Measurements from ENCODE around the gene CLSTN3. TPM values are rescaled to one million over a fixed set of nuclear protein-coding genes. Genes with fewer than 3 reads are reported as not detected.

CLSTN3 gene
- total and polyA plus RNA-seq, 7 experiments from 2014 or later, result 1.1 to 76.3 (median 25.5) TPM

GRCh38 chr12:7130701-7131501, 730 bp downstream of the CLSTN3 start:
- Histone ChIP-seq H3K4me1 (ENCODE audit: control insufficient read depth in 2 of 2, insufficient read depth in 2 of 2, low read length in 2 of 2) (peaks cover 18% of the 10 kb centered on the region in 2 donors), H3K9me3 (ENCODE audit: control insufficient read depth in 2 of 3, low read length in 3 of 3) (no peaks in the 10 kb centered on the region), H3K27ac (ENCODE audit: low read depth, low read length) (peak overlapping the region; percentile 73), H3K36me3 (ENCODE audit: control insufficient read depth in 2 of 3, insufficient read depth in 3 of 3, low read length in 3 of 3) (peaks cover 0 to 18% (median 0%) of the 10 kb centered on the region in 3 experiments), H3K27me3 (ENCODE audit: control insufficient read depth in 2 of 2, insufficient read depth in 2 of 2, low read length in 2 of 2) (no peaks in the 10 kb centered on the region), H3K4me3 (ENCODE audit: low read length) (peak overlapping the region; percentile 88)
- Mint-ChIP-seq H3K4me1 (peaks cover 29 to 41% (median 34%) of the 10 kb centered on the region in 7 donors), H3K27ac (peak overlapping the region; percentile 73 to 95 (median 92)), H3K36me3 (peaks cover 0 to 24% (median 6%) of the 10 kb centered on the region in 5 donors), H3K9me3 (peaks cover 0 to 4% (median 0%) of the 10 kb centered on the region in 11 donors), H3K27me3 (no peaks in the 10 kb centered on the region), H3K4me3 (peak overlapping the region; percentile 94 to 100 (median 96))
- ChIA-PET CTCF (interaction anchor here (0.8 to 1.2 kb wide), 2 partner anchors 10 kb away, joined by 3 to 4 read pairs; no protein-coding TSS in a partner anchor), POLR2A (interaction anchor here (0.6 kb wide), 1 partner anchor 18 kb away, joined by 3 read pairs; no protein-coding TSS in a partner anchor)
- intact Hi-C loops (cut with micrococcal nuclease), result loop anchor here (1.0 to 5.0 kb wide), 7 partner anchors 21 to 511 kb away; partner anchors contain the start of genes C1RL (in 1 of the 2), EMG1 (in 1 of the 2), LPCAT3 (in 1 of the 2) and PEX5 (in 1 of the 2)
- peak in 7 of 9 donors; percentile 17 to 67 (median 21) for DNase-seq
- ATAC-seq, result peak; percentile 14

GRCh38 chr12:7131502-7131866, 1.3 kb downstream of the CLSTN3 start:
- Histone ChIP-seq H3K27ac (ENCODE audit: low read depth, low read length) (peak overlapping the region; percentile 73), H3K4me1 (ENCODE audit: control insufficient read depth in 2 of 2, insufficient read depth in 2 of 2, low read length in 2 of 2) (peaks cover 18% of the 10 kb centered on the region in 2 donors), H3K9me3 (ENCODE audit: control insufficient read depth in 2 of 3, low read length in 3 of 3) (no peaks in the 10 kb centered on the region), H3K4me3 (ENCODE audit: low read length) (peak overlapping the region; percentile 88), H3K36me3 (ENCODE audit: control insufficient read depth in 2 of 3, insufficient read depth in 3 of 3, low read length in 3 of 3) (peaks cover 0 to 24% (median 0%) of the 10 kb centered on the region in 3 experiments), H3K27me3 (ENCODE audit: control insufficient read depth in 2 of 2, insufficient read depth in 2 of 2, low read length in 2 of 2) (no peaks in the 10 kb centered on the region)
- peak overlapping the region; percentile 94 to 100 (median 96) for H3K4me3 Mint-ChIP-seq
- no peaks in the 10 kb centered on the region for H3K27me3 Mint-ChIP-seq
- peak overlapping the region; percentile 72 to 95 (median 91) for H3K27ac Mint-ChIP-seq
- ATAC-seq (no peak), DNase-seq (no peak)
- H3K36me3 Mint-ChIP-seq, result peaks cover 0 to 25% (median 6%) of the 10 kb centered on the region in 5 donors
- CTCF ChIA-PET, result interaction anchor here (0.8 kb wide), 1 partner anchor 10 kb away, joined by 3 read pairs; no protein-coding TSS in a partner anchor
- intact Hi-C loops (cut with micrococcal nuclease), result loop anchor here (2.0 to 5.0 kb wide), 2 partner anchors 23 to 511 kb away; partner anchors contain the start of gene C1RL (in 1 of the 2)
- H3K4me1 Mint-ChIP-seq, result peaks cover 29 to 41% (median 34%) of the 10 kb centered on the region in 7 donors
- H3K9me3 Mint-ChIP-seq, result peaks cover 0 to 4% (median 0%) of the 10 kb centered on the region in 11 donors
- POLR2A ChIA-PET, result no interaction called here

DNA sequence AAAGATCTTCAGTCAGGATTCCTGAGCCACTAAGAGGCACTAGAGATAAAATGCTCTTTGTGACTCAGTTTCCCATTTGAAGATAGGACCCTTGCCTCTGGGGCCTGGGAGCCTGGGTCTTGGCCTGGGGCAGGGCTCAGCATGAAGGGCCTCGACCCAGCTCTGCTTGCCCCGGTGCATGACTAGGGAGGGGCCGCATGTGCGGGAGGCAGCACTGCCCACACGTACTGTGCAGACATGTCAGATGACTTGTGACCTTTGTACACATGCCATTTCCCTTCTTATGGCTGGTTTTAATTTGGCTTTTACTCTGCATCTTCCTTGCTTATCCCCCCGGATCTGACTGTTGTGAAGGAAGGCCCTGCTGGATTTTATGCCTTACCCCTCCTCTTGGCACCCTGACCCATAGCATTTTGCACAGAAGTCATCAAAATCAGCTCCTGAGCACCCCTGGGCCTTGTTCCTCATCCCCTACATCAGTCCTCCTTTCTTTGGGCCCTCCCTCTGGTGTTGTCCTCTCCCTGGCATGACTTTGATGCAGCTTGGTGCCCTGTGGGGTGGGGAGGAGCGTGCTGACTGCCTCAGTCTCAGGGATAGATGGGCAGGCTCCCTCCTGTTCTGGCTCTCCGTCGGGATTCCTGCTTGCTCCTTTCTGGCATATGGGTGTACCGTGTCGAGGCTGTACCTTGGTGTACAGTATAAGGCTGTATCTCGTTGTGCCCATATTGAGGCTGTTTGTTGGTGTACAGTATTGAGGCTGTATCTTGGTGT, 4.4 kb downstream of the CLSTN3 start:
- ChIA-PET POLR2A (no interaction called here), CTCF (interaction anchor here (1.0 kb wide), 1 partner anchor 10 kb away, joined by 3 read pairs; no protein-coding TSS in a partner anchor)
- no peaks in the 10 kb centered on the region for H3K27me3 ChIP-seq (ENCODE audit: control insufficient read depth in 2 of 2, insufficient read depth in 2 of 2, low read length in 2 of 2)
- Mint-ChIP-seq H3K4me3 (no peak overlapping the region), H3K36me3 (peaks cover 8 to 45% (median 17%) of the 10 kb centered on the region in 5 donors), H3K27me3 (no peaks in the 10 kb centered on the region), H3K4me1 (peaks cover 20 to 30% (median 23%) of the 10 kb centered on the region in 7 donors), H3K27ac (peak overlapping the region in 3 of 9 donors; percentile 23 to 68 (median 34)), H3K9me3 (peaks cover 0 to 3% (median 0%) of the 10 kb centered on the region in 11 donors)
- peaks cover 0 to 42% (median 0%) of the 10 kb centered on the region in 3 experiments for H3K36me3 ChIP-seq (ENCODE audit: control insufficient read depth in 2 of 3, insufficient read depth in 3 of 3, low read length in 3 of 3)
- no peaks in the 10 kb centered on the region for H3K9me3 ChIP-seq (ENCODE audit: control insufficient read depth in 2 of 3, low read length in 3 of 3)
- intact Hi-C loops (cut with micrococcal nuclease), result loop anchor here in 1 of 2 donors (5.0 kb wide), 1 partner anchor 508 kb away; no protein-coding TSS in a partner anchor
- peaks cover 10 to 13% of the 10 kb centered on the region in 2 donors for H3K4me1 ChIP-seq (ENCODE audit: control insufficient read depth in 2 of 2, insufficient read depth in 2 of 2, low read length in 2 of 2)
- DNase-seq (no peak), ATAC-seq (no peak)
- H3K4me3 ChIP-seq (ENCODE audit: low read length), result no peak overlapping the region
- H3K27ac ChIP-seq (ENCODE audit: low read depth, low read length), result no peak overlapping the region

- Mint-ChIP-seq H3K27me3 (no peaks in the 10 kb centered on the region), H3K4me3 (no peak overlapping the region), H3K36me3 (peaks cover 8 to 52% (median 23%) of the 10 kb centered on the region in 5 donors), H3K9me3 (peaks cover 0 to 1% (median 0%) of the 10 kb centered on the region in 11 donors), H3K4me1 (peaks cover 14 to 24% (median 17%) of the 10 kb centered on the region in 7 donors), H3K27ac (no peak overlapping the region)
- Histone ChIP-seq H3K27me3 (ENCODE audit: control insufficient read depth in 2 of 2, insufficient read depth in 2 of 2, low read length in 2 of 2) (no peaks in the 10 kb centered on the region), H3K4me3 (ENCODE audit: low read length) (no peak overlapping the region), H3K9me3 (ENCODE audit: control insufficient read depth in 2 of 3, low read length in 3 of 3) (no peaks in the 10 kb centered on the region), H3K4me1 (ENCODE audit: control insufficient read depth in 2 of 2, insufficient read depth in 2 of 2, low read length in 2 of 2) (peaks cover 7 to 9% of the 10 kb centered on the region in 2 donors), H3K27ac (ENCODE audit: low read depth, low read length) (no peak overlapping the region), H3K36me3 (ENCODE audit: control insufficient read depth in 2 of 3, insufficient read depth in 3 of 3, low read length in 3 of 3) (peaks cover 0 to 36% (median 0%) of the 10 kb centered on the region in 3 experiments)
- CTCF ChIA-PET, result interaction anchor here (0.5 kb wide), 1 partner anchor 115 kb away, joined by 3 read pairs; no protein-coding TSS in a partner anchor
- POLR2A ChIA-PET, result no interaction called here
- ATAC-seq (no peak), DNase-seq (no peak)
- intact Hi-C loops (cut with micrococcal nuclease), result no loop called here
Measured at GRCh38 chr12:7136071-7136470, 5.9 kb downstream of the CLSTN3 start.

DNA sequence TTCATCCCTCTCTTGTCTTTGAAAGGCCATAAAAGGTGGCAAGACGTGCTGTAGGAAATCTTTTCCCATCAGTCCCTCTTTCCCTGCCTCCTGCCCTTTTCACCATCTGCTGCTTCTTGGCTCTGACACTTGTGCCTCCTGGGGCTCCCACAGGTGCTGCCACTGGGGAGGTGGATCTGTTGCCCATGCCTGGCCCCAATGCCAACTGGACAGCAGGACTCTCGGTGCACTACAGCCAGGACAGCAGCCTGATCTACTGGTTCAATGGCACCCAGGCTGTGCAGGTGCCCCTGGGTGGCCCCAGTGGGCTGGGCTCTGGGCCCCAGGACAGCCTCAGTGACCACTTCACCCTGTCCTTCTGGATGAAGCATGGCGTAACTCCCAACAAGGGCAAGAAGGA, 6.5 kb downstream of the CLSTN3 start:
- no peaks in the 10 kb centered on the region for H3K27me3 Mint-ChIP-seq
- POLR2A ChIA-PET, result no interaction called here
- ATAC-seq (no peak), DNase-seq (no peak)
- intact Hi-C loops (cut with micrococcal nuclease), result no loop called here
- peaks cover 10 to 20% (median 11%) of the 10 kb centered on the region in 7 donors for H3K4me1 Mint-ChIP-seq
- Histone ChIP-seq H3K36me3 (ENCODE audit: control insufficient read depth in 2 of 3, insufficient read depth in 3 of 3, low read length in 3 of 3) (peaks cover 0 to 39% (median 0%) of the 10 kb centered on the region in 3 experiments), H3K9me3 (ENCODE audit: control insufficient read depth in 2 of 3, low read length in 3 of 3) (no peaks in the 10 kb centered on the region), H3K4me3 (ENCODE audit: low read length) (no peak overlapping the region), H3K27ac (ENCODE audit: low read depth, low read length) (no peak overlapping the region), H3K27me3 (ENCODE audit: control insufficient read depth in 2 of 2, insufficient read depth in 2 of 2, low read length in 2 of 2) (no peaks in the 10 kb centered on the region), H3K4me1 (ENCODE audit: control insufficient read depth in 2 of 2, insufficient read depth in 2 of 2, low read length in 2 of 2) (peaks cover under 1 to 4% of the 10 kb centered on the region in 2 donors)
- no peak overlapping the region for H3K27ac Mint-ChIP-seq
- H3K9me3 Mint-ChIP-seq, result peaks cover 0 to 1% (median 0%) of the 10 kb centered on the region in 11 donors
- CTCF ChIA-PET, result no interaction called here
- peaks cover 8 to 57% (median 23%) of the 10 kb centered on the region in 5 donors for H3K36me3 Mint-ChIP-seq
- H3K4me3 Mint-ChIP-seq, result no peak overlapping the region

- H3K4me1 ChIP-seq (ENCODE audit: control insufficient read depth in 2 of 2, insufficient read depth in 2 of 2, low read length in 2 of 2), result peaks cover 0 to 3% of the 10 kb centered on the region in 2 donors
- no peak for ATAC-seq
- H3K27ac ChIP-seq (ENCODE audit: low read depth, low read length), result no peak overlapping the region
- intact Hi-C loops (cut with micrococcal nuclease), result no loop called here
- CTCF ChIA-PET, result no interaction called here
- Mint-ChIP-seq H3K4me3 (no peak overlapping the region), H3K36me3 (peaks cover 8 to 62% (median 23%) of the 10 kb centered on the region in 5 donors), H3K27ac (peak overlapping the region in 2 of 9 donors; percentile 17 to 28), H3K4me1 (peaks cover 0 to 13% (median 5%) of the 10 kb centered on the region in 7 donors), H3K27me3 (no peaks in the 10 kb centered on the region), H3K9me3 (peaks cover 0 to 1% (median 0%) of the 10 kb centered on the region in 11 donors)
- H3K36me3 ChIP-seq (ENCODE audit: control insufficient read depth in 2 of 3, insufficient read depth in 3 of 3, low read length in 3 of 3), result peaks cover 0 to 40% (median 0%) of the 10 kb centered on the region in 3 experiments
- no peak overlapping the region for H3K4me3 ChIP-seq (ENCODE audit: low read length)
- POLR2A ChIA-PET, result no interaction called here
- no peaks in the 10 kb centered on the region for H3K27me3 ChIP-seq (ENCODE audit: control insufficient read depth in 2 of 2, insufficient read depth in 2 of 2, low read length in 2 of 2)
- no peaks in the 10 kb centered on the region for H3K9me3 ChIP-seq (ENCODE audit: control insufficient read depth in 2 of 3, low read length in 3 of 3)
- DNase-seq, result no peak
Measured at GRCh38 chr12:7137908-7138307, 7.7 kb downstream of the CLSTN3 start.

Data from naive thymus-derived CD4-positive, alpha-beta T cell (primary cell).